HG03280 (cell line): ENCODE results near the gene MAP2K5.

Experiments used
- ATAC-seq: cut with Tn5 transposase; IDR thresholded peaks from one replicate; pipeline ENCODE4 v1.9.1; 2021; ENCODE audit warnings: mild to moderate bottlenecking, moderate library complexity; ENCODE audit not compliant: unreplicated experiment

MAP2K5 gene

DNA sequence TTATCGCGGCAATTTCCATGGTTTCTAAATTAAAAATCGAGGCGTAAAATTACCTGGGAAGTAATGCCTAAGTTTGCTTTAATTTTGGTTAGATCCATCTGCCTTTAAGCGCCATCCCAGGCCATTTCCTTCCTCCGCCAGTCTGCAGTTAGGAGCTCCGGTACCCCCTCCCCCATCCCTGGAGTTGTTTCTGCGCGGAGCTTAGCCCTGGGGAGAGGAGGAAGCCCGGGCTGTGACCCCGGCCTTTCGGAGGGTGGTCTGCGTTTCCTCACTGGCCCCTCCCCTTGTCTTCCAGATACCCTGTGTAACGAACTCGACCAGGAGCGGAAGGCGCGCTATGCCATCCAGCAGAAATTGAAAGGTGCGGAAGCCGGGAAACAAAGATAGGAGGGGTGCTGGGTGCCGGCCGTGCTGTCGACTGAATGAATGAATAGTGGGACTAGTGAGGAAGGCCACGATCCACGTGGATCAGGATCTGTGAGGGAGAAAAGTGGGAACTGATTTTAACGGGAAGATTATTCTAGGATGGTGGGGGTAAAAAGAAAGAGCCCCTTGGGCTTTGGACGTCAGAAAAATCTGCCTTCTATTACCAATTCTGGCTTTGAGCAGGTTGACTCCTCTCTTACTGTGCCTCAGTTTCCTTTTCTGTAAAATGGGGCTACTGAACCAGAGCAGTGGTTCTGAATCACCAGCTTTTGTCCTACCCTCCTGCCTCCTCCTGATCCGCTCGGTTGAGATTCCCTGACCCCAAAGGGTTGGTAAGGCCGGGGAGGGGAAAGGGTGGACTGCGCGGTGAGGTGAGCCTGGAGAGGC, 290.6 kb downstream of the MAP2K5 start:
- no peak for ATAC-seq

DNA sequence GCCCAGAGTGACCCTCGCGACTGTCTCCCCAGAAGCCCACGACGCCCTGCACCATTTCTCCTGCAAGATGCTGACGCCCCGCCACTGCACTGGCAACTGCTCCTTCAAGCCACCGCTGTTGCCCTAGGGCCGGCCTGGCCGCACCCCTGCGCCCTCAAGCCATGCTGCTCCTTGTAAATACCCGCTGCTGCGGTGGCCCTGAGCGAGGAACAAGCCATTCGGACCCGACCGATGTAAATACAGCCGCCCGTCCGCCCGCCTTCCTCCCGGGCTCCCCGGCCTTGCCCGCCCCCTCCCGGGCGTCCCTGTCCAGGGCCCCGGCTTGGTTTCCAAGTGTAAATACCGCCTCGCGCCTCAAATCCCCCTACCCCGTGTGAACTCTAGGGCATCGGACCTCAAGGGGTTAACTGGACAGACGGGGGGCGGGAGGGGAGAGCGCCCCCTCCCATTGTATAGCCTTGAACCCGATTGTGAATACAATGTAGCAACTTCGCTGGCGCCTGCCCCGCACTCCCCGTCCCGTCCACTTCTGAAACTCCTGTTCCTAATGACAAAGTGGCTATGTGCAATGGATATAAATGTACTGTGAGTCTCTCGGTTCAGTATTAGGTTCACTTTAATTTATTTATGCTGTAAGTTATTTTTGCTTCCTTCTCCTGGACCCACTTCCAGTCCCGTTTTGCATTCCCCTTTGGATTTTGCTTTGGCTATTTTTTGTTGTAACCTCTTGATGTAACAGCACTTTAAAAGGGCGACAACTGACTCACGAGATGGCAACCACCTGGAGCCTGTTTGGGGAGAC, 291.4 kb downstream of the MAP2K5 start:
- no peak for ATAC-seq

DNA sequence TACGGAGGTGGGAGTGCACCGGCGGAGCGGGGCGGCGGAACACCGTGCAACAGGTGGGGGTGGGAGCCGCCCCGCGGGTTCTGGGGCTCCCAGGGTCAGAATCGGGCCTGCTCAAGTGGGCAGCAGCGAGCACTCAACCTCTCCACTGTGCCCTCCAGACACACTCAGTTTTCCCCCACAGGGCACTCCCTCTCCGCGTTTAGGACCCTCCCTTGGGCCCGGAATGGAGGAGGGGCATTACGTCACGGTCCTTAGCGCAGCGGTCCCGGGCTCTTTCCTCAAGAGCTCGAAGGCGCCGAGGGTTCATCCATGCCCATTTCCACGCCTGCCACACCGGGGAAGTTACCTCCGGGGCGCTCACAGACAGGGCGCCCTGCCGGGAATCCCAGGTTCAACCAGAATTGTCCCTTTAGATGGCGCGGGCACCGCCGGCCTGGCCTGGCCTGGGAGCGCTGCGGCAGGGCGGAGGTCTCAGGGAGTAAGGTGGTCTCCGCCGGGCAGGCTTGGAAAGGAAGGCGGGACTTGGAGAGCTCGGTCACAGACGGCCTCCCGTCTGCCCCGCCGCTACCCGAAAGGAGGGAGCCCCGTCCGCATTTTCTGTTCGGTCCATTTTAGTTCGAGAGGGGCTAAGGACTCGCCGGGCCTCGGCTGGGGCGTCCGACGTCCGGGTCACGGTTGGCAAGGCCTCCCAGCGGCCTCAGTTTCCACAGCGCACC, 292.2 kb downstream of the MAP2K5 start:
- no peak for ATAC-seq

- no peak for ATAC-seq
These were observed 293.0 kb downstream of the MAP2K5 start for GRCh38 chr15:67835297-67836133.

GRCh38 chr15:67836134-67836455, 293.6 kb downstream of the MAP2K5 start:
- no peak for ATAC-seq

- no peak for ATAC-seq
These were observed 294.0 kb downstream of the MAP2K5 start for GRCh38 chr15:67836477-67836876.

- ATAC-seq: no peak
These were observed 294.5 kb downstream of the MAP2K5 start for GRCh38 chr15:67836955-67837354.

- no peak for ATAC-seq
These were observed 296.4 kb downstream of the MAP2K5 start for GRCh38 chr15:67838789-67839332.

DNA sequence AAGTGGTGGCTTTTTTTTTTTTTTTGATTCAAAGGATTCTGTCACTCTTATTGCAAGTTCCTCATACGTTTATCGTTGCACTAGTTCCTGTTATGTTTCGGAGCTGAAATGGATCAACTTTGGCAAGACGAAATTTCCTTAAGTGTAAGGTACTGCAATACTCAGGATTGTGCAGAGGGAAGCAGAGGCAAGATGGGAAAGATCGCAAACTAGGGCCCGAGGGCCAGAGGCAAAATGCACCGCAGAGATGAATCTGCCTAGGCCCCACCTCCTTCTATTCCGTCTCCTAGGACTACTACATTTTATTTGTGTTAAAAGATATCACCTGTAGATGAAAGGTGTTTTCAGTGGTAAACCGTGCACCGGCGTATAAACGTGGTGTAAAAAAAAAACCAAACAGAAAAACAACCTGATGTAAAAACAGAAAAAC, 297.0 kb downstream of the MAP2K5 start:
- no peak for ATAC-seq

DNA sequence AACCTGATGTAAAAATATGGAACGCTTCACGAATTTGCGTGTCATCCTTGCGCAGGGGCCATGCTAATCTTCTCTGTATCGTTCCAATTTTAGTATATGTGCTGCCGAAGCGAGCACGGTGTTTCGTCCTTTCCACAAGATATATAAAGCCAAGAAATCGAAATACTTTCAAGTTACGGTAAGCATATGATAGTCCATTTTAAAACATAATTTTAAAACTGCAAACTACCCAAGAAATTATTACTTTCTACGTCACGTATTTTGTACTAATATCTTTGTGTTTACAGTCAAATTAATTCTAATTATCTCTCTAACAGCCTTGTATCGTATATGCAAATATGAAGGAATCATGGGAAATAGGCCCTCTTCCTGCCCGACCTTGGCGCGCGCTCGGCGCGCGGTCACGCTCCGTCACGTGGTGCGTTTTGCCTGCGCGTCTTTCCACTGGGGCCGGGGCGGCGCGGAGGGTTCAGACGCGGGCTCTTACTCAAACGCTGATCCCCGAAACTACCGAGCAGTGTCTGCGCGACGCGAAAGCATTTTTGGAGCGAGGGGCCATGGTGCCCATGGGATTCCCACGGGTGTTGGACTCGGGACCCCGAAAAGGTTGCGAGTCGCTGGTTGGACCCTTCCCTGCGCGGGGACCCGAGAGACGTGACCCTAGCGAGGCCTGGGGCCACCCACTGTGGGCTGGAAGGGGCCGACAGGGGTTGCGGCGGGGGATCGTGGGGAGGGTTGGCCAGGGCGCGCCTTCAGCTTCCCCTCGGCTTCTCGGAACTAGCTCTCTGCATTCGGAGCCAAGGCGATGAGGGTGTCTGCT, 297.6 kb downstream of the MAP2K5 start, which contains the start of gene RNU6-1:
TSS of gene RNU6-1 (minus strand) at position 117 of the 820 bp plus-strand sequence.
- ATAC-seq: peak; percentile 84

- no peak for ATAC-seq
These were observed 298.4 kb downstream of the MAP2K5 start for GRCh38 chr15:67840749-67841512.

DNA sequence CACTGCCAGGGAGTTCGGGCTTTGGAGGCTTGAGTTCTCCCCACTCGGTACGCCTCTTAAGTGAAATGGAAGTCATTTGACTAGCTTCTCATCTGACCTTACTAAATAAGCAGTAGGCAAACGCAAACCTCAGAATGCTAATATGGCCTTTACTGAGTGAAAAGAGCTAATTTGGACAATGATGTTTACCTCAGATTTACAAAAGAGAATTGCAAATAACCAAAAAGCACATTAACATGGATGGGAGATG, 298.9 kb downstream of the MAP2K5 start:
- ATAC-seq: no peak

DNA sequence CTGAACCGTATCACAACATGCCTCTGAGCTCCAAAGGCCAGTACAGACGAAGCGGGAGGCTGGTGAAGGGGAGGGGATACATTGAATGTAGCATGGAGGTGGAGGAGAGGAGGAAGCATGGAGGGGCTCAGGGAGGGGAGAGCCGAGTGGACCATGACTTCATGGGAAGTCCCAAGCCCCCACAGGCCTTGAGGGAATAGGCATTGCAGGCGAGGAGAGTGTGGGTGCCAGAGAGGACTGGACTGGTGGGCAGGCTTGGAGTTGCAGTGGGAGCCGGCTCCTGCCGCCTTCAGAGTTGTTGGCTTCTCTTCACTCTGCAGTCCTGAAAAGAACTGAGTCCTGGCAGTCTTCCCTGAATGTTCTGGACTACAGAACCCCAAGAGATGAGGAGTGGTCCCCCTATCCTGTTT, 300.6 kb downstream of the MAP2K5 start:
- ATAC-seq: no peak

GRCh38 chr15:67843571-67844387, 301.3 kb downstream of the MAP2K5 start:
- no peak for ATAC-seq

GRCh38 chr15:67845974-67846373, 303.5 kb downstream of the MAP2K5 start:
- ATAC-seq: no peak

DNA sequence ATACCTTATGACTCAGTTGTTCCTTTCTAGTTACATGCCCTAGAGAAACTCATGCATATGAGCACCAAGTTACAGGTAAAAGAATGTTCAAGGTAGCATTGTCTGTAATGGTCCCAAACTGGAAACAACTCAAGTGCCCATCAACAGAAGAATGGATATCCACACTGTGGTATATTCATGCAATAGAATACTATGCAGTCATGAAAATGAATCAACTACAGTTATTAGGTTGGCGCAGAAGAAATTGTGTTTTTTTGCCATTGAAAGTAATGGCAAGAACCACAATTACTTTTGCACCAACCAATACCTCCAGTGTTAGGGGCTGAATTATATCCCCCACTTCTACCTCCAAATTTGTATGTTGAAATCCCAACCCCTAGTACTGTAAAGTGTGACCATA, 307.0 kb downstream of the MAP2K5 start:
- no peak for ATAC-seq

- no peak for ATAC-seq
These were observed 307.8 kb downstream of the MAP2K5 start for GRCh38 chr15:67850336-67850735.

- no peak for ATAC-seq
These were observed 308.6 kb downstream of the MAP2K5 start for GRCh38 chr15:67850994-67851571.
